Measurements from ENCODE around the gene ADGRG4. TPM values are rescaled to one million over a fixed set of nuclear protein-coding genes. Genes with fewer than 3 reads are reported as not detected.

Gene ADGRG4
- total RNA-seq, 1 experiment from 2014 or later: not detected

DNA sequence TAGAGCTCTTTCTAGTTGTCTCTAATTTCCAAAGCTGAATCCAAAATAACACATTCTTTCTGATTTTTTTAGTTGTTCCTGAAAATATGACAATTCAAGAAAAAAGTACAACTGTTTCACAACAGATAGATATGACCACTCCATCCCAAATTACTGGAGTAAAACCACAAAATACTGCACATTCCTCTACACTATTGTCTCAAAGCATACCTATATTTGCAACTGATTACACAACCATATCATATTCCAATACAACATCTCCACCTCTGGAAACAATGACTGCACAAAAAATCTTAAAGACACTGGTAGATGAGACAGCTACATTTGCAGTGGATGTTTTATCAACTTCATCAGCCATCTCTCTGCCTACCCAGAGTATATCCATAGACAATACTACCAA is 43.6 kb downstream of the ADGRG4 start (continued):
- TF ChIP-seq, protein P1, sequence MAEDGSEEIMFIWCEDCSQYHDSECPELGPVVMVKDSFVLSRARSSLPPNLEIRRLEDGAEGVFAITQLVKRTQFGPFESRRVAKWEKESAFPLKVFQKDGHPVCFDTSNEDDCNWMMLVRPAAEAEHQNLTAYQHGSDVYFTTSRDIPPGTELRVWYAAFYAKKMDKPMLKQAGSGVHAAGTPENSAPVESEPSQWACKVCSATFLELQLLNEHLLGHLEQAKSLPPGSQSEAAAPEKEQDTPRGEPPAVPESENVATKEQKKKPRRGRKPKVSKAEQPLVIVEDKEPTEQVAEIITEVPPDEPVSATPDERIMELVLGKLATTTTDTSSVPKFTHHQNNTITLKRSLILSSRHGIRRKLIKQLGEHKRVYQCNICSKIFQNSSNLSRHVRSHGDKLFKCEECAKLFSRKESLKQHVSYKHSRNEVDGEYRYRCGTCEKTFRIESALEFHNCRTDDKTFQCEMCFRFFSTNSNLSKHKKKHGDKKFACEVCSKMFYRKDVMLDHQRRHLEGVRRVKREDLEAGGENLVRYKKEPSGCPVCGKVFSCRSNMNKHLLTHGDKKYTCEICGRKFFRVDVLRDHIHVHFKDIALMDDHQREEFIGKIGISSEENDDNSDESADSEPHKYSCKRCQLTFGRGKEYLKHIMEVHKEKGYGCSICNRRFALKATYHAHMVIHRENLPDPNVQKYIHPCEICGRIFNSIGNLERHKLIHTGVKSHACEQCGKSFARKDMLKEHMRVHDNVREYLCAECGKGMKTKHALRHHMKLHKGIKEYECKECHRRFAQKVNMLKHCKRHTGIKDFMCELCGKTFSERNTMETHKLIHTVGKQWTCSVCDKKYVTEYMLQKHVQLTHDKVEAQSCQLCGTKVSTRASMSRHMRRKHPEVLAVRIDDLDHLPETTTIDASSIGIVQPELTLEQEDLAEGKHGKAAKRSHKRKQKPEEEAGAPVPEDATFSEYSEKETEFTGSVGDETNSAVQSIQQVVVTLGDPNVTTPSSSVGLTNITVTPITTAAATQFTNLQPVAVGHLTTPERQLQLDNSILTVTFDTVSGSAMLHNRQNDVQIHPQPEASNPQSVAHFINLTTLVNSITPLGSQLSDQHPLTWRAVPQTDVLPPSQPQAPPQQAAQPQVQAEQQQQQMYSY (CRISPR knock-in tag; IDR thresholded peaks at IDR 0.05): no peak
- TF ChIP-seq MYBL2 (CRISPR knock-in tag; IDR thresholded peaks at IDR 0.05): no peak
- TF ChIP-seq, protein P2, sequence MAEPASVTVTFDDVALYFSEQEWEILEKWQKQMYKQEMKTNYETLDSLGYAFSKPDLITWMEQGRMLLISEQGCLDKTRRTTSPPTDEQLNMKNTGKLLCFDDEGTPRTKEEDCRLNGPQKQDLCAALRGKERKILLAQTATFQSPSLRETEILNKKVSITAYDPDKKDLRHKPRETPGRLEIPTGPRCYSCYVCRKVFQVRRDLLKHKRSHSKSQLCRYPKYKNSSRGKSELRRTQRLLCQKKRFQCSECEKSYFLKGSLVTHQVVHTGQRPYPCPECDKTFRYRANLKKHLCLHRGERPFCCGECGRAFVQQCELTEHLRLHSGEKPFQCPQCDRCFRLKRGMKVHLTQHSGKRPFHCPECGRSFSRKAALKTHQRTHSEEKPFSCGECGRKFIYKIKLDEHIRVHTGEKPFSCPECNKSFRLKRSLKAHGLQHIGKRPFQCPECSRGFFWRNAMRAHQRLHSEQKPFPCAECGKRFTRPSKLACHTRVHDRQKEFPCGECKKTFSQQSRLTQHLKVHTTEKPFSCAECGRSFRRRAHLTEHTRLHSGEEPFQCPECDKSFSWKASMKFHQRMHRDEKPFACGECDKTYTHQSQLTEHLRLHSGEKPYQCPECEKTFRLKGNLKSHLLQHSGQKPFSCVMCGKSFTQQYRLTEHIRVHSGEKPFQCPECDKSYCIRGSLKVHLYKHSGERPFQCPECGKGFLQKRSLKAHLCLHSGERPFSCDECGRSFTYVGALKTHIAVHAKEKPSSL (CRISPR knock-in tag; conservative IDR thresholded peaks at IDR 0.05): no peak
- TF ChIP-seq GTF2I (CRISPR knock-in tag; conservative IDR thresholded peaks at IDR 0.05): no peak
- no peak for TF ChIP-seq EMX1 (CRISPR knock-in tag; IDR thresholded peaks at IDR 0.05)
- TF ChIP-seq JAZF1 (CRISPR knock-in tag; IDR thresholded peaks at IDR 0.05): no peak

DNA sequence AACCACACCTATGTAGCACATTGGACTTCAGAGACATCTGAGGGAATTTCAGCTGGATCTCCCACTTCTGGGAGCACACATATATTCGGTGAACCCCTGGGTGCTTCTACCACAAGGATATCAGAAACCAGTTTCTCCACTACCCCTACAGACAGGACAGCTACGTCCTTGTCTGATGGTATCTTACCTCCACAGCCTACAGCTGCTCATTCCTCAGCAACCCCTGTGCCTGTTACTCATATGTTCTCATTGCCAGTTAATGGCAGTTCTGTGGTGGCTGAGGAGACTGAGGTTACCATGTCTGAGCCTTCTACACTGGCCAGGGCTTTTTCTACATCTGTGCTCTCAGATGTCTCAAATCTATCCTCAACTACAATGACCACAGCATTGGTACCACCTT is 45.7 kb downstream of the ADGRG4 start:
- TF ChIP-seq CREM (CRISPR knock-in tag; IDR thresholded peaks at IDR 0.05): no peak
- no peak for DNase-seq (ENCODE audit: low spot score)
- no peaks in the 10 kb centered on the region for H3K4me1 Mint-ChIP-seq
- ChIA-PET CTCF (interaction anchor here (0.7 kb wide), 1 partner anchor 9 kb away, joined by 3 read pairs; no protein-coding TSS in a partner anchor), POLR2A (no interaction called here)
- peaks cover 11% of the 10 kb centered on the region for H3K27me3 Mint-ChIP-seq (ENCODE audit: low read depth)
- H3K36me3 Mint-ChIP-seq: no peaks in the 10 kb centered on the region
- peaks cover 3% of the 10 kb centered on the region; the same call in 1 of the 2 replicates for H3K9me3 Mint-ChIP-seq
- no peak for ATAC-seq
- no peak overlapping the region for H3K4me3 Mint-ChIP-seq
- H3K27ac Mint-ChIP-seq: no peak overlapping the region

DNA sequence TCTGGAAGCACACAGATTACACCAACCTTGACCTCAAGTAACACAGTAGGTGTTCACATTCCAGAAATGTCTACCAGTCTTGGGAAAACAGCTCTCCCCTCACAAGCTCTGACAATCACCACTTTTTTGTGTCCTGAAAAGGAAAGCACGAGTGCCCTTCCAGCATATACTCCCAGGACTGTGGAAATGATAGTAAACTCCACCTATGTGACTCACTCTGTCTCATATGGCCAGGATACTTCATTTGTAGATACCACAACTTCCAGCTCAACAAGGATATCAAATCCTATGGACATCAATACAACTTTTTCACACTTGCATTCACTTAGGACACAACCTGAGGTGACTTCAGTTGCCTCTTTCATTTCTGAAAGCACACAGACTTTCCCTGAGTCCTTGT is 46.9 kb downstream of the ADGRG4 start:
- ATAC-seq: no peak
- ChIA-PET CTCF (interaction anchor here (0.5 to 1.0 kb wide), 2 partner anchors 10 to 144 kb away, joined by 4 read pairs; no protein-coding TSS in a partner anchor), POLR2A (no interaction called here)
- Mint-ChIP-seq H3K27me3 (ENCODE audit: low read depth) (peaks cover 11% of the 10 kb centered on the region), H3K4me3 (no peak overlapping the region), H3K27ac (no peak overlapping the region), H3K36me3 (no peaks in the 10 kb centered on the region), H3K9me3 (peaks cover 3% of the 10 kb centered on the region; the same call in 1 of the 2 replicates), H3K4me1 (no peaks in the 10 kb centered on the region)
- no peak for DNase-seq (ENCODE audit: low spot score)
- TF ChIP-seq, protein P3, sequence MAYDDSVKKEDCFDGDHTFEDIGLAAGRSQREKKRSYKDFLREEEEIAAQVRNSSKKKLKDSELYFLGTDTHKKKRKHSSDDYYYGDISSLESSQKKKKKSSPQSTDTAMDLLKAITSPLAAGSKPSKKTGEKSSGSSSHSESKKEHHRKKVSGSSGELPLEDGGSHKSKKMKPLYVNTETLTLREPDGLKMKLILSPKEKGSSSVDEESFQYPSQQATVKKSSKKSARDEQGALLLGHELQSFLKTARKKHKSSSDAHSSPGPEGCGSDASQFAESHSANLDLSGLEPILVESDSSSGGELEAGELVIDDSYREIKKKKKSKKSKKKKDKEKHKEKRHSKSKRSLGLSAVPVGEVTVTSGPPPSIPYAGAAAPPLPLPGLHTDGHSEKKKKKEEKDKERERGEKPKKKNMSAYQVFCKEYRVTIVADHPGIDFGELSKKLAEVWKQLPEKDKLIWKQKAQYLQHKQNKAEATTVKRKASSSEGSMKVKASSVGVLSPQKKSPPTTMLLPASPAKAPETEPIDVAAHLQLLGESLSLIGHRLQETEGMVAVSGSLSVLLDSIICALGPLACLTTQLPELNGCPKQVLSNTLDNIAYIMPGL (CRISPR knock-in tag; IDR thresholded peaks at IDR 0.05): no peak
- TF ChIP-seq, protein P4, sequence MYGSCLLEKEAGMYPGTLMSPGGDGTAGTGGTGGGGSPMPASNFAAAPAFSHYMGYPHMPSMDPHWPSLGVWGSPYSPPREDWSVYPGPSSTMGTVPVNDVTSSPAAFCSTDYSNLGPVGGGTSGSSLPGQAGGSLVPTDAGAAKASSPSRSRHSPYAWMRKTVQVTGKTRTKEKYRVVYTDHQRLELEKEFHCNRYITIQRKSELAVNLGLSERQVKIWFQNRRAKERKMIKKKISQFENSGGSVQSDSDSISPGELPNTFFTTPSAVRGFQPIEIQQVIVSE (CRISPR knock-in tag; IDR thresholded peaks at IDR 0.05; ENCODE audit: borderline replicate concordance): no peak
- TF ChIP-seq CREM (CRISPR knock-in tag; IDR thresholded peaks at IDR 0.05): no peak
- no peak for TF ChIP-seq CBFB (CRISPR knock-in tag; IDR thresholded peaks at IDR 0.05; ENCODE audit: low read depth)
- TF ChIP-seq, protein P5, sequence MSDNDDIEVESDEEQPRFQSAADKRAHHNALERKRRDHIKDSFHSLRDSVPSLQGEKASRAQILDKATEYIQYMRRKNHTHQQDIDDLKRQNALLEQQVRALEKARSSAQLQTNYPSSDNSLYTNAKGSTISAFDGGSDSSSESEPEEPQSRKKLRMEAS (CRISPR knock-in tag; IDR thresholded peaks at IDR 0.05): no peak
- TF ChIP-seq, protein P6, sequence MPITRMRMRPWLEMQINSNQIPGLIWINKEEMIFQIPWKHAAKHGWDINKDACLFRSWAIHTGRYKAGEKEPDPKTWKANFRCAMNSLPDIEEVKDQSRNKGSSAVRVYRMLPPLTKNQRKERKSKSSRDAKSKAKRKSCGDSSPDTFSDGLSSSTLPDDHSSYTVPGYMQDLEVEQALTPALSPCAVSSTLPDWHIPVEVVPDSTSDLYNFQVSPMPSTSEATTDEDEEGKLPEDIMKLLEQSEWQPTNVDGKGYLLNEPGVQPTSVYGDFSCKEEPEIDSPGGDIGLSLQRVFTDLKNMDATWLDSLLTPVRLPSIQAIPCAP (CRISPR knock-in tag; IDR thresholded peaks at IDR 0.05): no peak
- TF ChIP-seq TP53 (CRISPR knock-in tag; IDR thresholded peaks at IDR 0.05): no peak
- no peak for TF ChIP-seq GRHL2 (CRISPR knock-in tag; IDR thresholded peaks at IDR 0.05; ENCODE audit: insufficient replicate concordance, severe bottlenecking)
- no peak for TF ChIP-seq GABPB1 (CRISPR knock-in tag; IDR thresholded peaks at IDR 0.05)
- no peak for TF ChIP-seq ZNF138 (CRISPR knock-in tag; conservative IDR thresholded peaks at IDR 0.05)
- TF ChIP-seq, protein P7, sequence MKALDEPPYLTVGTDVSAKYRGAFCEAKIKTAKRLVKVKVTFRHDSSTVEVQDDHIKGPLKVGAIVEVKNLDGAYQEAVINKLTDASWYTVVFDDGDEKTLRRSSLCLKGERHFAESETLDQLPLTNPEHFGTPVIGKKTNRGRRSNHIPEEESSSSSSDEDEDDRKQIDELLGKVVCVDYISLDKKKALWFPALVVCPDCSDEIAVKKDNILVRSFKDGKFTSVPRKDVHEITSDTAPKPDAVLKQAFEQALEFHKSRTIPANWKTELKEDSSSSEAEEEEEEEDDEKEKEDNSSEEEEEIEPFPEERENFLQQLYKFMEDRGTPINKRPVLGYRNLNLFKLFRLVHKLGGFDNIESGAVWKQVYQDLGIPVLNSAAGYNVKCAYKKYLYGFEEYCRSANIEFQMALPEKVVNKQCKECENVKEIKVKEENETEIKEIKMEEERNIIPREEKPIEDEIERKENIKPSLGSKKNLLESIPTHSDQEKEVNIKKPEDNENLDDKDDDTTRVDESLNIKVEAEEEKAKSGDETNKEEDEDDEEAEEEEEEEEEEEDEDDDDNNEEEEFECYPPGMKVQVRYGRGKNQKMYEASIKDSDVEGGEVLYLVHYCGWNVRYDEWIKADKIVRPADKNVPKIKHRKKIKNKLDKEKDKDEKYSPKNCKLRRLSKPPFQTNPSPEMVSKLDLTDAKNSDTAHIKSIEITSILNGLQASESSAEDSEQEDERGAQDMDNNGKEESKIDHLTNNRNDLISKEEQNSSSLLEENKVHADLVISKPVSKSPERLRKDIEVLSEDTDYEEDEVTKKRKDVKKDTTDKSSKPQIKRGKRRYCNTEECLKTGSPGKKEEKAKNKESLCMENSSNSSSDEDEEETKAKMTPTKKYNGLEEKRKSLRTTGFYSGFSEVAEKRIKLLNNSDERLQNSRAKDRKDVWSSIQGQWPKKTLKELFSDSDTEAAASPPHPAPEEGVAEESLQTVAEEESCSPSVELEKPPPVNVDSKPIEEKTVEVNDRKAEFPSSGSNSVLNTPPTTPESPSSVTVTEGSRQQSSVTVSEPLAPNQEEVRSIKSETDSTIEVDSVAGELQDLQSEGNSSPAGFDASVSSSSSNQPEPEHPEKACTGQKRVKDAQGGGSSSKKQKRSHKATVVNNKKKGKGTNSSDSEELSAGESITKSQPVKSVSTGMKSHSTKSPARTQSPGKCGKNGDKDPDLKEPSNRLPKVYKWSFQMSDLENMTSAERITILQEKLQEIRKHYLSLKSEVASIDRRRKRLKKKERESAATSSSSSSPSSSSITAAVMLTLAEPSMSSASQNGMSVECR (CRISPR knock-in tag; IDR thresholded peaks at IDR 0.05; ENCODE audit: borderline replicate concordance): no peak
- TF ChIP-seq MXD4 (CRISPR knock-in tag; IDR thresholded peaks at IDR 0.05; ENCODE audit: borderline replicate concordance): no peak
- no peak for TF ChIP-seq NR2C2 (CRISPR knock-in tag; IDR thresholded peaks at IDR 0.05)

All from WTC11 (cell line).